ENCODE data around the gene LRBA.

GRCh38 chr4:150680651-150681050 lies 334.4 kb downstream of the LRBA start:
- TF ChIP-seq HIVEP1 (CRISPR knock-in tag; IDR thresholded peaks at IDR 0.05), result no peak
- TF ChIP-seq SMARCC2 (IDR thresholded peaks at IDR 0.05; ENCODE audit: low read depth), result no peak
- no peak for TF ChIP-seq CTCF (IDR thresholded peaks at IDR 0.05 in 2 of 3, conservative IDR thresholded peaks at IDR 0.05 in 1 of 3; ENCODE audit: insufficient read depth in 2 of 3, low read depth in 1 of 3, low read length in 3 of 3)
- TF ChIP-seq NFRKB (IDR thresholded peaks at IDR 0.05; ENCODE audit: low read depth), result no peak
- TF ChIP-seq RCOR1 (IDR thresholded peaks at IDR 0.05; ENCODE audit: borderline replicate concordance in 1 of 2, low read depth in 2 of 2, low read length in 2 of 2), result no peak
- TF ChIP-seq PHF8 (IDR thresholded peaks at IDR 0.05; ENCODE audit: borderline replicate concordance, low read length), result no peak
- TF ChIP-seq MAX (CRISPR knock-in tag; IDR thresholded peaks at IDR 0.05), result no peak
- TF ChIP-seq HDAC6 (IDR thresholded peaks at IDR 0.05; ENCODE audit: low read depth, low read length), result no peak
- no peak for TF ChIP-seq ATF4 (CRISPR knock-in tag; IDR thresholded peaks at IDR 0.05)
- no peak for TF ChIP-seq SMAD3 (CRISPR knock-in tag; conservative IDR thresholded peaks at IDR 0.05)
- no peak for TF ChIP-seq POLR2A (conservative IDR thresholded peaks at IDR 0.05)

Measured in K562 (cell line).